ENCODE results near the gene NOX5. TPM values are rescaled to one million over a fixed set of nuclear protein-coding genes. Genes with fewer than 3 reads are reported as not detected.
"Not testable (repeated sequence)": the region's sequence is repeated elsewhere in the genome, so short reads cannot be mapped to it uniquely, and the experiment has no call there.

The NOX5 gene
- total RNA-seq, 2 donors from 2014 or later: 0.26 TPM; not detected in 1

DNA sequence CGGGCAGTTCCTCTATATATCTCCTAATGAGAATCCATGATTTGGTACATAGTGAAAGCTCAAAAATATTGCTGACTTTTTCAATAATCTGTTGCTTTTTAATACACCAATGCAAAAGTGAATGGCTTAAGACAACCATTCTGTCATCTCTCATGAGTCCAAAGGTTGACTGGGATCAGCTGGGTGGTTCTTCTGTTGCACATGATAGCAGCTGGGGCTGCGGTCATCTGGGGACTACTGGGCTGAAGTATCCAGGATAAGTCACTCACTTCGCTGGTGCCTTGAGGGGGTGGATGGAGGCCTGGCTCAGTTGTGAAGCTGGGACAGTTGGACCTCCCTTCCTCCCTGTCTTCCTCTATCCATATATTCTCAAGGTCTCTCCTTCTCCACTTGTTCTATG lies 53.7 kb downstream of the NOX5 start:
- Histone ChIP-seq H3K36me3 (replicated peaks in 1 of 2; ENCODE audit: insufficient read depth in 1 of 2, low read depth in 2 of 2) (no peaks in the 10 kb centered on the region), H3K4me3 (no peak overlapping the region), H3K27me3 (no peaks in the 10 kb centered on the region), H3K9me3 (peaks cover 0 to 3% (median 0%) of the 10 kb centered on the region in 3 donors), H3K4me1 (no peaks in the 10 kb centered on the region), H3K27ac (no peak overlapping the region)
- TF ChIP-seq POLR2A (IDR thresholded peaks at IDR 0.05): no peak
- TF ChIP-seq, protein P1, sequence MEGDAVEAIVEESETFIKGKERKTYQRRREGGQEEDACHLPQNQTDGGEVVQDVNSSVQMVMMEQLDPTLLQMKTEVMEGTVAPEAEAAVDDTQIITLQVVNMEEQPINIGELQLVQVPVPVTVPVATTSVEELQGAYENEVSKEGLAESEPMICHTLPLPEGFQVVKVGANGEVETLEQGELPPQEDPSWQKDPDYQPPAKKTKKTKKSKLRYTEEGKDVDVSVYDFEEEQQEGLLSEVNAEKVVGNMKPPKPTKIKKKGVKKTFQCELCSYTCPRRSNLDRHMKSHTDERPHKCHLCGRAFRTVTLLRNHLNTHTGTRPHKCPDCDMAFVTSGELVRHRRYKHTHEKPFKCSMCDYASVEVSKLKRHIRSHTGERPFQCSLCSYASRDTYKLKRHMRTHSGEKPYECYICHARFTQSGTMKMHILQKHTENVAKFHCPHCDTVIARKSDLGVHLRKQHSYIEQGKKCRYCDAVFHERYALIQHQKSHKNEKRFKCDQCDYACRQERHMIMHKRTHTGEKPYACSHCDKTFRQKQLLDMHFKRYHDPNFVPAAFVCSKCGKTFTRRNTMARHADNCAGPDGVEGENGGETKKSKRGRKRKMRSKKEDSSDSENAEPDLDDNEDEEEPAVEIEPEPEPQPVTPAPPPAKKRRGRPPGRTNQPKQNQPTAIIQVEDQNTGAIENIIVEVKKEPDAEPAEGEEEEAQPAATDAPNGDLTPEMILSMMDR (IDR thresholded peaks at IDR 0.05): no peak
- DNase-seq: no peak
- intact Hi-C loops (cut with DNase I): no loop called here
- ATAC-seq: no peak
- WGBS, 2 donors: 82 to 87% methylated on average over 3 of the region's 3 CpGs

DNA sequence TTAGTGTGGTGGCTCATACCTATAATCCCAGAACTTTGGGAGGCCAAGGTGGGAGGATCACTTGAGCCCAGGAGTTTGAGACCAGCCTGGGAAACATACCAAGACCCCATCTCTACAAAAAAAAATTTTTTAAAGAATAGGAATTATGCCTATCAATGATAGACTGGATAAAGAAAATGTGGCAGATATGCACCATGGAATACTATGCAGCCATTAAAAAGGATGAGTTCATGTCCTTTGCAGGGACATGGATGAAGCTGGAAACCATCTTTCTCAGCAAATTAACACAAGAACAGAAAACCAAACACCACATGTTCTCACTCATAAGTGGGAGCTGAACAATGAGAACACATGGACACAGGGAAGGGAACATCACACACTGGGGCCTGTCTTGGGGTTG lies 54.8 kb downstream of the NOX5 start:
- intact Hi-C loops (cut with DNase I); H3K27ac ChIP-seq; H3K4me3 ChIP-seq; ATAC-seq; DNase-seq; H3K36me3 ChIP-seq (replicated peaks in 1 of 2; ENCODE audit: insufficient read depth in 1 of 2, low read depth in 2 of 2); H3K4me1 ChIP-seq; H3K9me3 ChIP-seq; H3K27me3 ChIP-seq: not testable (repeated sequence)

DNA sequence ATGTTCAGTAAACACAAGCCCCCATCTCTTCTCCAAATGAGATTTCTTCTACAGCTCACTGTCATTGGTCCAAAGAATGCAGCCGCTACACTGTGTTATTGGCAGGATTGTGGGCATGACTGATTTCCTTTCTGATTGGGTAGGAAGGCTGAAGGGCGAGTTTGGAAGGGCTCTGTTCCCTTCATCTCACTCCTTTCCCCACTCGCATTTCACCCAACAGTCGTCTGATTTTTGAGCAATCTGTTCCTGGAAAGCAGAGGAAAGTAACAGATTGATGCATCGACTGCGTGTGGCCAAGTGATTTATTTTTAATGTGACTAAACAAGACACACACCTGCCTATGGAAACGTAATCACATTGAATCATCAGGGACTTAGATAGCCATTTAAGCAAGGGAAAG lies 55.5 kb downstream of the NOX5 start:
- no peak for ATAC-seq
- TF ChIP-seq, protein P1 (IDR thresholded peaks at IDR 0.05): no peak
- TF ChIP-seq POLR2A (IDR thresholded peaks at IDR 0.05): no peak

DNA sequence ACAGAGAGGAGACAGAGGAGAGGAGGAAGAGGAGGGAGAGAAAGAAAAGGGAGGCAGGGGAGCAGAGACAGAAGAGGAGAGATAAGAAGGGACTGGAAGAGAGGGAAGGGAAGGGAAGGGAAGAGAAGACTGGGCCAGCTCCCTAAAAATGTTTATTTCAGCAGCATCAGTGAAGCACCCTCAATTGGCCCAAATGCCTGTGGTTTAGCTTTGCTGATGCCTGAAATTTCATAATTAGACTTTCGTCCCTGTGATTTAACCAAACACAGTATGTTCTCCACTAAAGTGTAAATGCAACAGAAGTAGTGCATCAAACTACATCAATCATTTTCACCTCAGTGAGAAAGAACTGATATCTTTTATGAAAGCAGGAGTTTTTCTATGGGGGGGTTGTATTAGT lies 55.9 kb downstream of the NOX5 start:
- Histone ChIP-seq H3K4me3 (no peak overlapping the region), H3K36me3 (replicated peaks in 1 of 2; ENCODE audit: insufficient read depth in 1 of 2, low read depth in 2 of 2) (no peaks in the 10 kb centered on the region), H3K27ac (no peak overlapping the region), H3K9me3 (peaks cover 0 to 3% (median 0%) of the 10 kb centered on the region in 3 donors), H3K27me3 (no peaks in the 10 kb centered on the region), H3K4me1 (peaks cover 17% of the 10 kb centered on the region)
- DNase-seq (no peak), ATAC-seq (no peak)
- TF ChIP-seq, protein P1 (IDR thresholded peaks at IDR 0.05): no peak
- TF ChIP-seq POLR2A (IDR thresholded peaks at IDR 0.05): no peak
- intact Hi-C loops (cut with DNase I): no loop called here
- 59 to 74% methylated on average over 1 of the region's 1 CpG for WGBS, 2 donors

More for the DNA sequence above, 55.5 kb downstream of the NOX5 start:
- Histone ChIP-seq H3K4me3 (no peak overlapping the region), H3K4me1 (peaks cover 14% of the 10 kb centered on the region), H3K27ac (no peak overlapping the region), H3K36me3 (replicated peaks in 1 of 2; ENCODE audit: insufficient read depth in 1 of 2, low read depth in 2 of 2) (no peaks in the 10 kb centered on the region), H3K27me3 (no peaks in the 10 kb centered on the region), H3K9me3 (peaks cover 0 to 3% (median 0%) of the 10 kb centered on the region in 3 donors)
- WGBS, 2 donors: 72 to 85% methylated on average over 7 of the region's 7 CpGs
- DNase-seq: no peak
- intact Hi-C loops (cut with DNase I): no loop called here

DNA sequence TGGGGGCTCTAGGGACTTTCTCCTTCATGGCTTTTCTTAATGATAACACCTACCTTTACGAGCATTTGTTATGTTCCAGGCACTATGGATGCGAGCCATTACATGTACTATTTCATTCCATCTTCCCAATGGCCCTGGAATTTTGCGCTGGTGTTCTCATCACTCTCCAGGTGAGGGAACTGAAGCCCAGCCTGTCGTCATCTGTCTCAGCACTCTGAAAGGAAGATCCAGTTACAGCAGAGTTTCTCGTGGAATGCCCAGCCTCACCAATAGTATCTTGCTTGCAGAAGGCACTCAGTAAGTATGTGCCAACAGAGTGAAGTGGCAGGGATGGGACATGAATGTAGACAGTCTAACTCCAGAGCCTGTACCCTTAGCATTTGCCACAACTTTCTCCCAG lies 56.8 kb downstream of the NOX5 start:
- WGBS, 2 donors: 71 to 85% methylated on average over 5 of the region's 5 CpGs
- ATAC-seq: no peak
- intact Hi-C loops (cut with DNase I): no loop called here

More for the DNA sequence above, 56.8 kb downstream of the NOX5 start:
- Histone ChIP-seq H3K9me3 (peaks cover 0 to 3% (median 0%) of the 10 kb centered on the region in 3 donors), H3K4me1 (peaks cover 21% of the 10 kb centered on the region), H3K36me3 (replicated peaks in 1 of 2; ENCODE audit: insufficient read depth in 1 of 2, low read depth in 2 of 2) (no peaks in the 10 kb centered on the region), H3K27me3 (no peaks in the 10 kb centered on the region), H3K4me3 (no peak overlapping the region), H3K27ac (no peak overlapping the region)
- no peak for DNase-seq
- TF ChIP-seq POLR2A (IDR thresholded peaks at IDR 0.05): no peak
- TF ChIP-seq, protein P1 (IDR thresholded peaks at IDR 0.05): no peak

All from body of pancreas (tissue), 4 donors.